GM19438 (cell line): ENCODE results near the gene PSMB2.

Source experiments
- ATAC-seq: cut with Tn5 transposase; IDR thresholded peaks from one replicate; pipeline ENCODE4 v1.9.1; 2021; ENCODE audit warnings: low read depth; ENCODE audit not compliant: unreplicated experiment

The PSMB2 gene

GRCh38 chr1:35644204-35644603, 2.9 kb upstream of the PSMB2 start:
- ATAC-seq, result no peak

GRCh38 chr1:35642471-35642955, 1.2 kb upstream of the PSMB2 start:
- ATAC-seq, result no peak

- ATAC-seq, result no peak
Observed at GRCh38 chr1:35640380-35641232, 720 bp downstream of the PSMB2 start.

- no peak for ATAC-seq
Observed at GRCh38 chr1:35637401-35637809, 3.9 kb downstream of the PSMB2 start.

- ATAC-seq, result no peak
Observed at GRCh38 chr1:35633547-35633946, 7.8 kb downstream of the PSMB2 start.

GRCh38 chr1:35631396-35631795, 9.9 kb downstream of the PSMB2 start:
- ATAC-seq, result no peak

GRCh38 chr1:35629051-35629450, 12.3 kb downstream of the PSMB2 start:
- ATAC-seq, result no peak

- ATAC-seq, result no peak
Observed at GRCh38 chr1:35623832-35624231, 17.5 kb downstream of the PSMB2 start.

- ATAC-seq, result no peak
Observed at GRCh38 chr1:35622510-35623178, 18.7 kb downstream of the PSMB2 start.

GRCh38 chr1:35619237-35620121, 21.8 kb downstream of the PSMB2 start:
- ATAC-seq, result no peak

GRCh38 chr1:35615440-35615839, 25.9 kb downstream of the PSMB2 start:
- no peak for ATAC-seq

- no peak for ATAC-seq
Observed at GRCh38 chr1:35611655-35612054, 29.7 kb downstream of the PSMB2 start.

GRCh38 chr1:35605867-35606182, 35.5 kb downstream of the PSMB2 start:
- no peak for ATAC-seq

GRCh38 chr1:35605071-35605866, 36.1 kb downstream of the PSMB2 start:
- no peak for ATAC-seq

GRCh38 chr1:35603941-35604340, 37.4 kb downstream of the PSMB2 start:
- no peak for ATAC-seq

GRCh38 chr1:35603468-35603867, 37.9 kb downstream of the PSMB2 start:
- no peak for ATAC-seq

GRCh38 chr1:35600593-35600992, 40.7 kb downstream of the PSMB2 start:
- no peak for ATAC-seq

- ATAC-seq, result no peak
Observed at GRCh38 chr1:35599411-35599810, 41.9 kb downstream of the PSMB2 start.

- ATAC-seq, result no peak
Observed at GRCh38 chr1:35598895-35599294, 42.4 kb downstream of the PSMB2 start.

GRCh38 chr1:35597870-35598269, 43.5 kb downstream of the PSMB2 start:
- no peak for ATAC-seq
